Transverse colon (tissue), 3 donors: ENCODE data around the gene C2orf49.

Source experiments
- POLR2A ChIP-seq: fragments of 450-650 bp; IDR thresholded peaks from one replicate; pipeline ENCODE4 v1.6.1; 2016; ENCODE audit warnings: antibody characterized with exemption, mild to moderate bottlenecking, moderate library complexity
- TF ChIP-seq, protein P1 (sequence below), 5 experiments: fragments of 200-600 bp in 3 of 5; fragments of 450-650 bp in 2 of 5; sonication (generic) in 3 of 5; IDR thresholded peaks; 1 replicate in 2 of 5; 2 replicates in 3 of 5; pipeline ENCODE4 v1.5.1; 2016 to 2017; ENCODE audit warnings: antibody characterized with exemption in 5 of 5, inconsistent platforms in 3 of 5, mild to moderate bottlenecking in 2 of 5, moderate library complexity in 1 of 5

DNA sequence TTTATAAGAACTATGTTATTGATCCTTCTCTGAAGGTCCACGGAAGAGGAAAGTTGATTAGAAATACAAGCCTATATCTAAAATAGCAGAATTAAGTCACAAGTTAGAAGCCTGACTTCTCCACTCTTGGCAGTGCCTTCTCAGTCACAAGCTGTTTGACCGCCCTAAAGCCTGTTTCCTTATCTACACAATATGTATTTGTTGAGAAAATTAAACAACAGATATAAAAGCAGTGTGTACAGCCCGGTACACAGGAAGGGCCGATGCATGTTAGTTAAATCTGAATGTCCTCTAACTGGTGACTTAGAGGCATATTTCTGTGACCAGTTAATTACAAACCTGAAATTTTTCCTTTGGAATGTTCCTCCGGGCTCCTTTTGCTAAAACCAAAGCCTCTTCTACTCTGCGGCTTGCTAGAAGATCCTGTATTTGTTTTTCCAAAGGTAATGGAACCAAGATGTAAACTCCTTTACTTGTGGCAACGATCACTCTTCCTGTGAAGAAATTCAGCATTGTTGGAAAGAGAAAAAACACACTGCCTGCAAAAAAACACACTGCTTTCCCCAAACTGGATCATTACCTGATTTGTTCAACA lies 41.2 kb upstream of the C2orf49 start:
- TF ChIP-seq, protein P1, sequence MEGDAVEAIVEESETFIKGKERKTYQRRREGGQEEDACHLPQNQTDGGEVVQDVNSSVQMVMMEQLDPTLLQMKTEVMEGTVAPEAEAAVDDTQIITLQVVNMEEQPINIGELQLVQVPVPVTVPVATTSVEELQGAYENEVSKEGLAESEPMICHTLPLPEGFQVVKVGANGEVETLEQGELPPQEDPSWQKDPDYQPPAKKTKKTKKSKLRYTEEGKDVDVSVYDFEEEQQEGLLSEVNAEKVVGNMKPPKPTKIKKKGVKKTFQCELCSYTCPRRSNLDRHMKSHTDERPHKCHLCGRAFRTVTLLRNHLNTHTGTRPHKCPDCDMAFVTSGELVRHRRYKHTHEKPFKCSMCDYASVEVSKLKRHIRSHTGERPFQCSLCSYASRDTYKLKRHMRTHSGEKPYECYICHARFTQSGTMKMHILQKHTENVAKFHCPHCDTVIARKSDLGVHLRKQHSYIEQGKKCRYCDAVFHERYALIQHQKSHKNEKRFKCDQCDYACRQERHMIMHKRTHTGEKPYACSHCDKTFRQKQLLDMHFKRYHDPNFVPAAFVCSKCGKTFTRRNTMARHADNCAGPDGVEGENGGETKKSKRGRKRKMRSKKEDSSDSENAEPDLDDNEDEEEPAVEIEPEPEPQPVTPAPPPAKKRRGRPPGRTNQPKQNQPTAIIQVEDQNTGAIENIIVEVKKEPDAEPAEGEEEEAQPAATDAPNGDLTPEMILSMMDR (IDR thresholded peaks at IDR 0.05), result no peak
- TF ChIP-seq POLR2A, result no peak
